ENCODE results near the gene C14orf119. TPM values are rescaled to one million over a fixed set of nuclear protein-coding genes. Genes with fewer than 3 reads are reported as not detected.

Gene C14orf119
- total and polyA plus RNA-seq, 12 donors, result 23.9 to 206 (median 51.8) TPM

DNA sequence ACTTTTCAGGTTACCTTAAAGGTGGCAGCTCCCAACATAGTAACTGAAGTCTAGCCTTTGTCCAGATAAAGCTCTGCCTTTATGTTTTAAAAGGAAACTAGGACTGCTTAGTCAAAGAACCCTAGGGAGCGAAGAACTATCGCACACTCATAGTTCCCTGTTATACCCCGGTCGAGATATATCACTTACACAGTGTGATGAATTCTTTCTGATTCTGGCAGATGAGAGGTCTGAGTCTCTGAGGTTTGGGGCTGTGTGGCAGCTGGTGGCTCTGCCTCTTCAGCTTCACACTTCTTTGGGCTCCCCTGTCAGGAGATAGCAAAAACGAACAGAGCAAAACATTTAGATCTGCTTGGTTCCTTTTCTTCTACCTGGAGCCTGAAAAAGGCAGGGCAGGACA lies 17.3 kb upstream of the C14orf119 start:
- Histone ChIP-seq H3K4me1 (replicated peaks in 1 of 2) (peaks cover 22% of the 10 kb centered on the region in 2 donors), H3K4me3 (peak overlapping the region in 1 of 4 donors; percentile 11), H3K27me3 (no peaks in the 10 kb centered on the region), H3K36me3 (replicated peaks in 1 of 2) (peaks cover 0 to 97% of the 10 kb centered on the region in 2 donors), H3K9me3 (replicated peaks in 1 of 3) (no peaks in the 10 kb centered on the region), H3K27ac (peak overlapping the region in 4 of 5 donors; percentile 18 to 85 (median 80))
- 66 to 75% (median 69%) methylated on average over 5 of the region's 5 CpGs for WGBS, 4 donors
- intact Hi-C loops (cut with DNase I), result no loop called here
- no peak for DNase-seq
- TF ChIP-seq POLR2A (IDR thresholded peaks at IDR 0.05), result no peak
- TF ChIP-seq, protein P1, sequence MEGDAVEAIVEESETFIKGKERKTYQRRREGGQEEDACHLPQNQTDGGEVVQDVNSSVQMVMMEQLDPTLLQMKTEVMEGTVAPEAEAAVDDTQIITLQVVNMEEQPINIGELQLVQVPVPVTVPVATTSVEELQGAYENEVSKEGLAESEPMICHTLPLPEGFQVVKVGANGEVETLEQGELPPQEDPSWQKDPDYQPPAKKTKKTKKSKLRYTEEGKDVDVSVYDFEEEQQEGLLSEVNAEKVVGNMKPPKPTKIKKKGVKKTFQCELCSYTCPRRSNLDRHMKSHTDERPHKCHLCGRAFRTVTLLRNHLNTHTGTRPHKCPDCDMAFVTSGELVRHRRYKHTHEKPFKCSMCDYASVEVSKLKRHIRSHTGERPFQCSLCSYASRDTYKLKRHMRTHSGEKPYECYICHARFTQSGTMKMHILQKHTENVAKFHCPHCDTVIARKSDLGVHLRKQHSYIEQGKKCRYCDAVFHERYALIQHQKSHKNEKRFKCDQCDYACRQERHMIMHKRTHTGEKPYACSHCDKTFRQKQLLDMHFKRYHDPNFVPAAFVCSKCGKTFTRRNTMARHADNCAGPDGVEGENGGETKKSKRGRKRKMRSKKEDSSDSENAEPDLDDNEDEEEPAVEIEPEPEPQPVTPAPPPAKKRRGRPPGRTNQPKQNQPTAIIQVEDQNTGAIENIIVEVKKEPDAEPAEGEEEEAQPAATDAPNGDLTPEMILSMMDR (IDR thresholded peaks at IDR 0.05), result no peak

DNA sequence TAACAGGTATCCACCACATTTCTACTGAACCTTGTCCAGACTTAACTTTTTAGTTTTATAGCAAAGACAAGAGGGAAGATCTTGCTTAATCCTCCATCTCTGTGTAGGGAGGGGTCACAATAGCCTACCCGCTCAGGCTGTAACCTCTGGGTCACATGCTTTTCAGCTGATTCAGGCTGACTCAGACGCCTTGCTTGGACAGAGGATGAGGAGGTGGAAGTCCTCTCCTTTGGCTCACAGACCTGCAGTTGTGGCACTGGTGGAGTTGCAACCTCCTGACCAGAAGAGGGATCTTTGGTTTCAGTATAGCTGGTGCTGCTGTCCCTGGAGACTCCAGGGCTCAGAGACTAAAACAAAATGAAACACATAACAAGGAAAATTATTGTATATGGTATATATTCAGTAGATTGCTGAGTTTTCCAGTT lies 16.6 kb upstream of the C14orf119 start:
- H3K27me3 ChIP-seq, result no peaks in the 10 kb centered on the region
- TF ChIP-seq, protein P1 (IDR thresholded peaks at IDR 0.05), result peak in 1 of 6 experiments; percentile 12
- peak in 1 of 2 donors; percentile 72 for TF ChIP-seq POLR2A (IDR thresholded peaks at IDR 0.05)
- no peaks in the 10 kb centered on the region for H3K9me3 ChIP-seq (replicated peaks in 1 of 3)
- peak; percentile 84 to 96 (median 94) for DNase-seq
- H3K4me1 ChIP-seq (replicated peaks in 1 of 2), result peaks cover 20 to 21% of the 10 kb centered on the region in 2 donors
- peak overlapping the region in 1 of 4 donors; percentile 11 for H3K4me3 ChIP-seq
- WGBS, 4 donors, result 0 to 6% (median 3%) methylated on average over 1 to 2 of the region's 2 CpGs
- peaks cover 0 to 97% of the 10 kb centered on the region in 2 donors for H3K36me3 ChIP-seq (replicated peaks in 1 of 2)
- intact Hi-C loops (cut with DNase I), result no loop called here
- peak overlapping the region in 4 of 5 donors; percentile 18 to 85 (median 80) for H3K27ac ChIP-seq

DNA sequence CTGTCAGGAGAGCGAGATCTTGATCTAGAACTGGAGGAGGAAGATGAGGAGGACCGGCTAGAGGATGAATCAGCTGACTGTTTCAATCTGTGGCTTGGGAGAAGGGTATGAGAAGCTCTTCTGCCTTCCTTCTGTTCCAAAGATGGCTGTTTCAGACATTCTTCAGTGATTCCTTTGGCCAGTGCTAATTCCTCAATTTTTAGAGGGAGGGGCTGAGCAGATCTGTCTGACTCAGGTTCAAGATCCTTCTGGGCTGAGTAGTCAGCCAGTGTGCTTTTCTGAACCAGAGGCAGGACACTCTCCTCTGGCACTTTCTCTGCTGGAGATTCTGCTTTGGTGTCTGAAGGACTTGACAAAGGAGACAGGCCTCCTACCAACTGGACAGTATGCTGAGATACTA lies 15.6 kb upstream of the C14orf119 start:
- TF ChIP-seq POLR2A (IDR thresholded peaks at IDR 0.05), result no peak
- TF ChIP-seq, protein P1 (IDR thresholded peaks at IDR 0.05), result no peak
- no peak for DNase-seq
- no peaks in the 10 kb centered on the region for H3K9me3 ChIP-seq (replicated peaks in 1 of 3)
- peaks cover 20 to 21% of the 10 kb centered on the region in 2 donors for H3K4me1 ChIP-seq (replicated peaks in 1 of 2)
- peaks cover 0 to 97% of the 10 kb centered on the region in 2 donors for H3K36me3 ChIP-seq (replicated peaks in 1 of 2)
- H3K27ac ChIP-seq, result peak overlapping the region in 4 of 5 donors; percentile 18 to 85 (median 77)
- no peaks in the 10 kb centered on the region for H3K27me3 ChIP-seq
- intact Hi-C loops (cut with DNase I), result no loop called here
- WGBS, 4 donors, result 80 to 91% (median 85%) methylated on average over 2 of the region's 2 CpGs
- H3K4me3 ChIP-seq, result no peak overlapping the region

DNA sequence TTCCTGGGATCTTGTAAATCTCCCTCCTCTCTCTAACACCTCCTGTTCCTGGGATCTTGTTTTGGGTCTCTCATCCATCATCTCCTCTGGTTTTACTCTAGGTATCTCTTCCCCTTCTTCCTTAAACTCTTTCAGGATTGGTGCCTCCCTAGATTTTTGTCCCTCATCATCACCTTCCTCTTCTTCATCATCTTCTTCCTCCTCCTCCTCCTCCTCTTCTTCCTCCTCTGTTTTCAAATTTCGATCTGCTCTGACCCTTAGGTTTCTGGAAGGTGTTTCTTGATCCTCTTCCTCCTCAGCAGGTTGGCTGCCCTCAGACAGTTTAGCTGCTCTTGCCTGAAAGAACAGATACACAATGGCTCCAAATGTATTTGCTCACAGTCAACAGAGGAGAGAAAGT lies 14.8 kb upstream of the C14orf119 start:
- Histone ChIP-seq H3K4me1 (replicated peaks in 1 of 2) (peaks cover 20 to 21% of the 10 kb centered on the region in 2 donors), H3K9me3 (replicated peaks in 1 of 3) (no peaks in the 10 kb centered on the region), H3K27me3 (no peaks in the 10 kb centered on the region), H3K27ac (peak overlapping the region in 1 of 5 donors; percentile 85), H3K36me3 (replicated peaks in 1 of 2) (peaks cover 0 to 98% of the 10 kb centered on the region in 2 donors), H3K4me3 (no peak overlapping the region)
- TF ChIP-seq, protein P1 (IDR thresholded peaks at IDR 0.05), result no peak
- TF ChIP-seq POLR2A (IDR thresholded peaks at IDR 0.05), result no peak
- no peak for DNase-seq
- 50 to 95% (median 79%) methylated on average over 1 of the region's 1 CpG for WGBS, 4 donors
- intact Hi-C loops (cut with DNase I), result no loop called here

Data from adrenal gland (tissue), 12 donors.